Right renal cortex interstitium (tissue), 3 donors: ENCODE results near the gene FAM131A. TPM values are rescaled to one million over a fixed set of nuclear protein-coding genes. Genes with fewer than 3 reads are reported as not detected.

ENCODE experiments used
- DNase-seq, 3 donors: peaks; one replicate each; pipeline ENCODE4 v3.0.0-alpha.2; 2013; ENCODE audit warnings: low read depth in 3 of 3, low spot score in 2 of 3
- polyA plus RNA-seq, 3 donors: library from polyadenylated mRNA; unstranded; fragments of 120-200 nt; gene quantifications; one replicate each; pipeline ENCODE4 v1.2.1, GENCODE V29; 2013; ENCODE audit not compliant: insufficient read length in 3 of 3

Gene FAM131A, protein sequence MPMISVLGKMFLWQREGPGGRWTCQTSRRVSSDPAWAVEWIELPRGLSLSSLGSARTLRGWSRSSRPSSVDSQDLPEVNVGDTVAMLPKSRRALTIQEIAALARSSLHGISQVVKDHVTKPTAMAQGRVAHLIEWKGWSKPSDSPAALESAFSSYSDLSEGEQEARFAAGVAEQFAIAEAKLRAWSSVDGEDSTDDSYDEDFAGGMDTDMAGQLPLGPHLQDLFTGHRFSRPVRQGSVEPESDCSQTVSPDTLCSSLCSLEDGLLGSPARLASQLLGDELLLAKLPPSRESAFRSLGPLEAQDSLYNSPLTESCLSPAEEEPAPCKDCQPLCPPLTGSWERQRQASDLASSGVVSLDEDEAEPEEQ
- 1 to 10 TPM; 7.7 to 9.8 (median 8.7) TPM for polyA plus RNA-seq

DNA sequence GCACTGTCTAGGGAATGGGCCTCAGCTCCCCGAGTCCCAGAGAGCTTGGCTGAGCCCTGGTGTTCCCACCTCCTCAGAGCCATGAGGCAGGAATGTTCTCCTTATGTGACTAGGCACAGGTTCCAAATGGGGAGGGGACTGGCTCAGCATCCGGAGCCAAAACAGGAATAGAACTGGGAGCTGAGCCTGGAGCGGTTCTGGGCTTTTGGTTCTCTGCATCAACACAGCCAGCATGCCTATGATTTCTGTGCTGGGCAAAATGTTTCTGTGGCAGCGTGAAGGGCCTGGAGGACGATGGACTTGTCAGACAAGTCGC is at the start of gene FAM131A:
Gene FAM131A, plus strand, starts transcription at position 202 of the 316 bp plus-strand sequence. Its CDS starts 31 bp downstream, at position 233.
- DNase-seq, result no peak

GRCh38 chr3:184289426-184289938 is 47.9 kb upstream of the FAM131A start:
- no peak for DNase-seq

DNA sequence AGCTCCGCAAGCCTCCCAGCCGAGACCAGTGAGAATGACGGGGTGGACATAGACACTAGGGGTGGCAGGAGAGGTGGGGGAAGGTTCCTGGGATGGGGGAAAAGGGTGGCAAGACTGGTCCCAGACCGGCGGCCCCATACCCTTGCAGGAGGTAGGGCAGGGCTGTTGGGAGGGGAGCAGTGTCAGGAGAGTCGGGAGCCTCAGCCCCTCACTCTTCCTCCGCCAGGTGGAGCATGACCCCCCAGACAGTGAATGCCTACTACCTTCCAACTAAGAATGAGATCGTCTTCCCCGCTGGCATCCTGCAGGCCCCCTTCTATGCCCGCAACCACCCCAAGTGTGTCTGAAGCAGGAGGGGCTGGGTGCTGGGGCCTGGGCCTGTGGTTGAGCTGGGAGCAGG is 47.1 kb upstream of the FAM131A start:
- DNase-seq, result no peak

DNA sequence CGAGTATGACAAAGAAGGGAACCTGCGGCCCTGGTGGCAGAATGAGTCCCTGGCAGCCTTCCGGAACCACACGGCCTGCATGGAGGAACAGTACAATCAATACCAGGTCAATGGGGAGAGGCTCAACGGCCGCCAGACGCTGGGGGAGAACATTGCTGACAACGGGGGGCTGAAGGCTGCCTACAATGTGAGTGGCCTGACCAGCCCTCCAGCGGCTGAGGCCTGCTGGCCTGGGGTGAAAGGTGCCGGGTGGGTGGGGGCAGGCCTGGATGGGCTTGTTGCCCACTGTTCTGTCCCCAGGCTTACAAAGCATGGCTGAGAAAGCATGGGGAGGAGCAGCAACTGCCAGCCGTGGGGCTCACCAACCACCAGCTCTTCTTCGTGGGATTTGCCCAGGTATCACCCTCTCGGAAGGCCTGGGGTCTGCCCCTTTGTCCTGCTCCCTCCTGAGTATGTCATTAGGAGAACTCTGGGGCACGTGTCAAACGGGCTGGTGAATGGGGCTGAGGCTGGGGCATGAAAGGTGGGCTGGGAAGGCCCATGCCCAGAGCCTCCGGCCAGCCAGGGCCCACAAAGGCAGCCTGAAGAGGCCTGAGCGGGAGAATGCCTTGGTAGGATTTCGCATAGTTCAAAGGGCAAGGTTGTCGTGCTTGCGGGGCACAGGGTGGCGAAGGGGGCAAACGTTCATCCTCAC is 46.2 kb upstream of the FAM131A start:
- DNase-seq, result no peak

- DNase-seq, result no peak
Observed at GRCh38 chr3:184291738-184292445, 45.5 kb upstream of the FAM131A start.

DNA sequence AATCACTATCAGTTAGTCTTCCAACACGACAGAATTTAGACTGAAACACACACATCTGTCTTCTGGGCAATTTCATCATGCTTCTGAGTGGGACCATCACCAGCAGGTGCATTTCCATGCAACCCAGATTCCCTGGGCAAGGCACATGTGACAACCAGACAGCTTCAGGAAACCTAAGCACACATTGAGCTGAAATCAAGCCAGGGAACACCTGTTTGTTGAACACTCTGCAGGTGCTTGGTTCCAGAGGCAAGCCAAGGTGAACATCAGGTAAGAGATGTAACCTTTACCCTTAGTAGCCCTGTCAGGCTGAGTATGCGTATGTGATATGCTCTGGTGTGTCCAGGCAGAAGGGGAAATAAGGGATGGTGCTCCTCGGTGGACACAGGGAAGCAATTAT is 41.6 kb upstream of the FAM131A start:
- DNase-seq, result no peak

DNA sequence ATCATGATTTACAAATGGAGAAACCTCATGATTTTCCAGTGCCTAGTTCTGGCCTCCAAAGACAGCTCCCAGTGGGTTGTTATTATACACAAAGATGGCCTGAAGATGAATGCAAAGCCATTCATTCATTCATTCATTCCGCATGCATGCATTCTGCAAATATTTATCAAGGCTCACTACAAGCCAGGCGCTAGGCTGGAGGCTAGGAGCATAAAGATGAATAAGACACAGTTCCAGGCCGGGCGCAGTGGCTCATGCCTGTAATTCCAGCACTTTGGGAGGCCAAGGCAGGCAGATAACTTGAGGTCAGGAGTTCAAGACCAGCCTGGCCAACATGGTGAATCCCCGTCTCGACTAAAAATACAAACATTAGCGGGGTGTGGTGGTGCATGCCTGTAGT is 40.8 kb upstream of the FAM131A start:
- no peak for DNase-seq

GRCh38 chr3:184298759-184299487 is 38.5 kb upstream of the FAM131A start, which contains the start of gene PSMD2:
Gene PSMD2 (plus strand): TSS chr3:184299241. CDS start chr3:184299267, 26 bp downstream.
- peak; percentile 82 to 95 (median 94) for DNase-seq

DNA sequence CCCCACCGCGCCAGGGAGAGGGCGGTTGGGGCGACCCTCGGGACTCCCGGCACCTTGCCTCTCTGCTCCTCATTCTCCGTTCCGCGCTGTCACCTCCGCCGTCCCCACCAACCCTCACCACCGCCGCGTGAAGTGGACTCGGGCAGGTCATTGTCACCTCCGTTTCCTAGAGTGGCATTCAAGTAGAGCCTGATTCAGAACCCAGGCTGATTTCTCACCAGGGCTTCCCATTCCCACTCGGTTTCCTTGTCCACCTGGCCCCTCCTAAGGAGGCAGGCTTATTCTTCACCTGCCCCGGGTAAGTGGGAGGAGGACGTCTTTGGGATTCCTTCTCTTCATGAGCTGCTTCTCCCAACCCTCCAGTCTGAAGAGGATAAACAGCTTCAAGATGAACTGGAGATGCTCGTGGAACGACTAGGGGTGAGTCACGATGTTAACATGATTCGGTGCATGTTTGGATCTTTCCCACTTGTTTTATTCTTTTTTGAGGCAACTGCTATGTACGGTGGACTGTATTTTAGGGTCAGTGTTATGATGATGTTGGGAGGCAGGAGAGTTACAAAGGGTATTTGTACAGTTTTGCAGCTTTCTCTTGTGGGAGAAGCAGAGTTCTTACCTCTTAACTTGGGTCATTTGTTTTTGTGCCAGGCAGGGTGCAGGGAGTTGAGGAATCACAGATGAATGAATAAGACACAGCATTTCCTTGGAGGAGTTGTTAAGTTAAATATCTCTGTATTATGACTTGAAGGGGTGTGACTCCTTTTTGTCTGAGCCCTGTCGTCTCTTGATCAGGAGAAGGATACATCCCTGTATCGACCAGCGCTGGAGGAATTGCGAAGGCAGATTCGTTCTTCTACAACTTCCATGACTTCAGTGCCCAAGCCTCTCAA is 37.7 kb upstream of the FAM131A start:
- no peak for DNase-seq

- no peak for DNase-seq
Observed at GRCh38 chr3:184300378-184300720, 37.1 kb upstream of the FAM131A start.

DNA sequence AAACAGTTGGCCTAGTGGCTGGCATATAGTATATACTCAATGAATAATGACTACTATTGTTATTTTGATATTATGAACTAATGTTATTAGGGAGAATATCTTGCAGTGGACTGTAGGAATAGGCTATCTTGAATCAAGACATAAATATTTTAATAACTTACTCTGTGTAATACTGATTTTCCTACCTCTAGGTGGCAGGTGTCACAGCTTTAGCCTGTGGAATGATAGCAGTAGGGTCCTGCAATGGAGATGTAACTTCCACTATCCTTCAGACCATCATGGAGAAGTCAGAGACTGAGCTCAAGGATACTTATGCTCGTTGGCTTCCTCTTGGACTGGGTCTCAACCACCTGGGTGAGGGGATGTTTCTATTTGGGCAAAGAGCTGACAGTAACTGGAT is 31.8 kb upstream of the FAM131A start:
- no peak for DNase-seq

GRCh38 chr3:184306341-184306972 is 30.9 kb upstream of the FAM131A start:
- DNase-seq, result no peak

DNA sequence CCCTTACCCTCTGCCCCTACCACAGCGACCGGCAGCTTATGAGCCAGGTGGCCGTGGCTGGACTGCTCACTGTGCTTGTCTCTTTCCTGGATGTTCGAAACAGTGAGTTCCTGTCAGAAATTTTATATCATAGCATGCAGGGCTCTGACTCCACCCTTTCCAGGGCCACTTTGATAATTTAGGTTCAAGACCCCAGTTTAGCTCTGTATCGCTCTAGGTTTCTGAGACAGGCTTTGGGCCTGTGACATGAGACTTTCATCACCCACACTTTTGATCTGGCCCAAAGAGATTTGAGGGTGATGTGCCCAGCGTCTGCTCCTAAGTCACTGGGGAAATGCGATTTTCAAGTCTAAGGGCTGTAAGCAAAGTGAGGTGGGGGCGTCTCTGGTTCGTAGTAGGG is 29.5 kb upstream of the FAM131A start:
- no peak for DNase-seq

DNA sequence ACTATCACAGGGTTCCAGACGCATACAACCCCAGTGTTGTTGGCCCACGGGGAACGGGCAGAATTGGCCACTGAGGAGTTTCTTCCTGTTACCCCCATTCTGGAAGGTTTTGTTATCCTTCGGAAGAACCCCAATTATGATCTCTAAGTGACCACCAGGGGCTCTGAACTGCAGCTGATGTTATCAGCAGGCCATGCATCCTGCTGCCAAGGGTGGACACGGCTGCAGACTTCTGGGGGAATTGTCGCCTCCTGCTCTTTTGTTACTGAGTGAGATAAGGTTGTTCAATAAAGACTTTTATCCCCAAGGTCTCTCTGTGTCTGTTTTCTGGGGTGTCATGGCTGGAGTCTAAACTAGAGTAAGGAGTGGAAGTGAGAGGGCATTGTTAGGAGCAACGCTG is 28.7 kb upstream of the FAM131A start:
- no peak for DNase-seq

DNA sequence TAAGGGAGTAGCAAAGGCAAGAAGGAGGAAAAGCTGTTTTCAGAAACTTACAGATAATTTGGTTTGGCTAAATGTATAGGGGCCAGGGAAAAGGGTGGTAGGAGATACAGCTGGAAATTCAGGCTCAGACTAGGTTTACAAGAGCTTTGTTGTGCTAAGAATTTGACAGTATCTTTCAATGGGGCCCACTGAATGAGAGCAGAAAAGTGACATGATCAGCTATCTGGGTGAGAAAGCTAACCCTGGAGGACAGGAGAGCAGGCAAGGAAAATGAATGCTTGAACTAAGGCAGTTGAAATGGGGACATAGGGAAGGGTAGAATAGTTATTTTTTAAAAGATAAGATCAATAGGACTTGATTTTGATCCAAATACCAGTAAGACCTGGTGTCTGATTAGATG is 25.8 kb upstream of the FAM131A start:
- DNase-seq, result no peak

- DNase-seq, result peak in 2 of 3 donors; percentile 70 to 83
Observed at GRCh38 chr3:184314363-184314699, 23.1 kb upstream of the FAM131A start, which contains the start of gene EIF4G1. Gene EIF4G1 (plus strand): TSS chr3:184314606. CDS start chr3:184315797, 1,191 bp downstream.

- DNase-seq, result peak in 1 of 3 donors; percentile 24
Observed at GRCh38 chr3:184314700-184315542, 22.5 kb upstream of the FAM131A start.

DNA sequence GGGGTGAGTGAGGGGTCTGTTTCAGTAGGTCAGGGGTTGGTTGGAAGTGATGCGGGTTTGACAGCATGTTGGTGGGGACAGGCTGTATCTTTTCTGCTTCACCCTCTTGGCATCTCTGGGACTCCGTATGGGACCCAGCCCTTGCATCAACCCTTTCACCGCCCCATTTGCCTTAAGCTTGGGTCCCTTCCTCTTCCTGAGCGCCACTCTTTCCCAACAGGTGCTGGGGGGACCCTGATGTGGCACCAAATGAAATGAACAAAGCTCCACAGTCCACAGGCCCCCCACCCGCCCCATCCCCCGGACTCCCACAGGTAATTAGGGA is 21.9 kb upstream of the FAM131A start:
- no peak for DNase-seq
